HEK293T (cell line): ENCODE data around the gene SVIL.

Experiments used
- ARNT ChIP-seq: fragments of 450-650 bp; IDR thresholded peaks from 2 replicates; pipeline ENCODE4 v1.6.1; 2017; ENCODE audit warnings: mild to moderate bottlenecking
- ELF4 ChIP-seq: fragments of 450-650 bp; IDR thresholded peaks from 2 replicates; pipeline ENCODE4 v1.6.1; 2017; ENCODE audit warnings: antibody characterized with exemption
- FOXK2 ChIP-seq: fragments of 450-650 bp; IDR thresholded peaks from 2 replicates; pipeline ENCODE4 v1.6.1; 2016; ENCODE audit warnings: mild to moderate bottlenecking
- HDGF ChIP-seq: fragments of 450-650 bp; IDR thresholded peaks from 2 replicates; pipeline ENCODE4 v1.6.1; 2017; ENCODE audit warnings: antibody characterized with exemption, borderline replicate concordance
- LEF1 ChIP-seq: fragments of 450-650 bp; IDR thresholded peaks from 2 replicates; pipeline ENCODE4 v1.6.1; 2017; ENCODE audit warnings: mild to moderate bottlenecking, borderline replicate concordance
- NFRKB ChIP-seq: fragments of 450-650 bp; IDR thresholded peaks from 2 replicates; pipeline ENCODE4 v1.6.1; 2016; ENCODE audit warnings: mild to moderate bottlenecking, moderate library complexity
- SP1 ChIP-seq: fragments of 450-650 bp; IDR thresholded peaks from 2 replicates; pipeline ENCODE4 v1.6.1; 2017
- SUZ12 ChIP-seq: fragments of 450-650 bp; IDR thresholded peaks from 2 replicates; pipeline ENCODE4 v1.6.1; 2016; ENCODE audit warnings: mild to moderate bottlenecking
- ZNF384 ChIP-seq: fragments of 450-650 bp; IDR thresholded peaks from 2 replicates; pipeline ENCODE4 v1.6.1; 2016
- TF ChIP-seq, protein P1 (sequence below): fragments of 450-650 bp; IDR thresholded peaks from 2 replicates; pipeline ENCODE4 v1.6.1; 2016

DNA sequence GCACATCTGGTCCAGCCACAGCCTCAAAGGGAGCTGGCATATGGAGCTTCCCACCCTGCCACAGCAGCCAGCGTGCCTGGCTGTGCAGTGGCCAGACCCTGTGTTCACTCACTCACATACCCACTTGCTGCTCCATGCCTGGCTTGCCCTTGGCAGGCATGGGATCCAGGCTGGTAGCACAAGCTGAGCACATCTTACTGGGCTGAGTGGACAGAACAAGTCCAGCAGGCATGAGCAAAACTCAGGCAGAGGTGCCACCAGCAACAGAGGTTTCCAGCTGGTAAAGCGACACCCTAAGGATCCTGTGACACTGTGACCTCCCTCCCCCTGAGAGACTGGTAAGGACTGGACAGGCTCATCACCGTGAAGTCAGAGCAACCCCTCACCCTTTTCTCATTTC lies 25.1 kb downstream of the SVIL start:
- TF ChIP-seq LEF1 (no peak), FOXK2 (no peak), ELF4 (no peak), ZNF384 (no peak), NFRKB (no peak), SP1 (no peak), SUZ12 (no peak), HDGF (no peak), ARNT (no peak)
- TF ChIP-seq, protein P1, sequence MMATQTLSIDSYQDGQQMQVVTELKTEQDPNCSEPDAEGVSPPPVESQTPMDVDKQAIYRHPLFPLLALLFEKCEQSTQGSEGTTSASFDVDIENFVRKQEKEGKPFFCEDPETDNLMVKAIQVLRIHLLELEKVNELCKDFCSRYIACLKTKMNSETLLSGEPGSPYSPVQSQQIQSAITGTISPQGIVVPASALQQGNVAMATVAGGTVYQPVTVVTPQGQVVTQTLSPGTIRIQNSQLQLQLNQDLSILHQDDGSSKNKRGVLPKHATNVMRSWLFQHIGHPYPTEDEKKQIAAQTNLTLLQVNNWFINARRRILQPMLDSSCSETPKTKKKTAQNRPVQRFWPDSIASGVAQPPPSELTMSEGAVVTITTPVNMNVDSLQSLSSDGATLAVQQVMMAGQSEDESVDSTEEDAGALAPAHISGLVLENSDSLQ: no peak
